ENCODE measurements around the gene RGS14. TPM values are rescaled to one million over a fixed set of nuclear protein-coding genes. Genes with fewer than 3 reads are reported as not detected.
"Not testable (repeated sequence)": the region's sequence is repeated elsewhere in the genome, so short reads cannot be mapped to it uniquely, and the experiment has no call there.

RGS14 gene
- total RNA-seq, 4 donors from 2014 or later, result 3.7 to 18.3 (median 11.9) TPM

- intact Hi-C loops (cut with DNase I), result no loop called here
- H3K36me3 ChIP-seq, result peaks cover 42 to 86% (median 69%) of the 10 kb centered on the region in 4 donors
- H3K4me3 ChIP-seq, result no peak overlapping the region
- no peaks in the 10 kb centered on the region for H3K27me3 ChIP-seq
- no peak for DNase-seq (ENCODE audit: extremely low spot score)
- TF ChIP-seq EP300 (IDR thresholded peaks at IDR 0.05), result no peak
- TF ChIP-seq POLR2A (IDR thresholded peaks at IDR 0.05; ENCODE audit: low read depth), result no peak
- no peak for TF ChIP-seq CTCF (IDR thresholded peaks at IDR 0.05)
- TF ChIP-seq POLR2AphosphoS5 (IDR thresholded peaks at IDR 0.05), result no peak
- no peaks in the 10 kb centered on the region for H3K9me3 ChIP-seq
- H3K27ac ChIP-seq (replicated peaks in 1 of 4), result no peak overlapping the region
- H3K4me1 ChIP-seq, result peaks cover 0 to 16% (median 5%) of the 10 kb centered on the region in 4 donors
- 86% methylated on average over 20 of the region's 22 CpGs for WGBS
These were observed 19.2 kb upstream of the RGS14 start for GRCh38 chr5:177338251-177339106.

- Histone ChIP-seq H3K4me3 (no peak overlapping the region), H3K4me1 (peaks cover 0 to 16% (median 5%) of the 10 kb centered on the region in 4 donors), H3K9me3 (no peaks in the 10 kb centered on the region), H3K27me3 (no peaks in the 10 kb centered on the region), H3K27ac (replicated peaks in 1 of 4) (no peak overlapping the region), H3K36me3 (peaks cover 35 to 84% (median 64%) of the 10 kb centered on the region in 4 donors)
- TF ChIP-seq POLR2A (IDR thresholded peaks at IDR 0.05; ENCODE audit: low read depth) (no peak), CTCF (IDR thresholded peaks at IDR 0.05) (no peak), EP300 (IDR thresholded peaks at IDR 0.05) (no peak), POLR2AphosphoS5 (IDR thresholded peaks at IDR 0.05) (no peak)
- DNase-seq (ENCODE audit: extremely low spot score), result no peak
- 69% methylated on average over 11 of the region's 11 CpGs for WGBS
- intact Hi-C loops (cut with DNase I), result no loop called here
These were observed 18.6 kb upstream of the RGS14 start for GRCh38 chr5:177339107-177339638.

GRCh38 chr5:177343000-177343399, 14.7 kb upstream of the RGS14 start:
- 91% methylated on average over 14 of the region's 14 CpGs for WGBS
- H3K27me3 ChIP-seq; DNase-seq (ENCODE audit: extremely low spot score); H3K9me3 ChIP-seq; H3K27ac ChIP-seq (replicated peaks in 1 of 4); intact Hi-C loops (cut with DNase I); H3K4me3 ChIP-seq: not testable (repeated sequence)
- Histone ChIP-seq H3K4me1 (peaks cover 0 to 33% (median 15%) of the 10 kb centered on the region in 4 donors), H3K36me3 (peaks cover 0 to 65% (median 38%) of the 10 kb centered on the region in 4 donors)

GRCh38 chr5:177343777-177344176, 13.9 kb upstream of the RGS14 start:
- no peak for DNase-seq (ENCODE audit: extremely low spot score)
- H3K36me3 ChIP-seq, result peaks cover 0 to 58% (median 32%) of the 10 kb centered on the region in 4 donors

GRCh38 chr5:177344891-177345290, 12.8 kb upstream of the RGS14 start:
- WGBS, result 95% methylated on average over 6 of the region's 6 CpGs
- peaks cover 7 to 41% (median 33%) of the 10 kb centered on the region in 4 donors for H3K4me1 ChIP-seq
- peaks cover 0 to 59% (median 28%) of the 10 kb centered on the region in 4 donors for H3K36me3 ChIP-seq
- intact Hi-C loops (cut with DNase I), result no loop called here
- no peak for TF ChIP-seq POLR2AphosphoS5 (IDR thresholded peaks at IDR 0.05)
- no peaks in the 10 kb centered on the region for H3K27me3 ChIP-seq
- no peak overlapping the region for H3K27ac ChIP-seq (replicated peaks in 1 of 4)
- H3K9me3 ChIP-seq, result no peaks in the 10 kb centered on the region
- H3K4me3 ChIP-seq, result no peak overlapping the region
- DNase-seq (ENCODE audit: extremely low spot score), result no peak

More at GRCh38 chr5:177343777-177344176, 13.9 kb upstream of the RGS14 start:
- no peaks in the 10 kb centered on the region for H3K27me3 ChIP-seq
- no peak overlapping the region for H3K4me3 ChIP-seq
- intact Hi-C loops (cut with DNase I), result no loop called here
- no peaks in the 10 kb centered on the region for H3K9me3 ChIP-seq
- H3K4me1 ChIP-seq, result peaks cover 0 to 35% (median 22%) of the 10 kb centered on the region in 4 donors
- H3K27ac ChIP-seq (replicated peaks in 1 of 4), result no peak overlapping the region
- 95% methylated on average over 6 of the region's 6 CpGs for WGBS
- no peak for TF ChIP-seq POLR2AphosphoS5 (IDR thresholded peaks at IDR 0.05)

GRCh38 chr5:177346820-177347219, 10.9 kb upstream of the RGS14 start:
- Histone ChIP-seq H3K36me3 (peaks cover 0 to 55% (median 28%) of the 10 kb centered on the region in 4 donors), H3K9me3 (no peaks in the 10 kb centered on the region), H3K4me1 (peaks cover 17 to 54% (median 46%) of the 10 kb centered on the region in 4 donors), H3K27me3 (no peaks in the 10 kb centered on the region), H3K4me3 (no peak overlapping the region), H3K27ac (replicated peaks in 1 of 4) (no peak overlapping the region)
- TF ChIP-seq POLR2AphosphoS5 (IDR thresholded peaks at IDR 0.05) (no peak), EP300 (IDR thresholded peaks at IDR 0.05) (no peak), POLR2A (IDR thresholded peaks at IDR 0.05; ENCODE audit: low read depth) (no peak), CTCF (IDR thresholded peaks at IDR 0.05) (no peak)
- DNase-seq (ENCODE audit: extremely low spot score), result no peak
- WGBS, result 80% methylated on average over 4 of the region's 4 CpGs
- intact Hi-C loops (cut with DNase I), result no loop called here
